GF-D8 (cell line): ENCODE data around the gene NLRP6.
"Not testable (repeated sequence)": the region's sequence is repeated elsewhere in the genome, so short reads cannot be mapped to it uniquely, and the experiment has no call there.

Experiments used
- DNase-seq: peaks from one replicate; lab custom pipeline; 2025; lab: John Stamatoyannopoulos, UW

NLRP6 gene

DNA sequence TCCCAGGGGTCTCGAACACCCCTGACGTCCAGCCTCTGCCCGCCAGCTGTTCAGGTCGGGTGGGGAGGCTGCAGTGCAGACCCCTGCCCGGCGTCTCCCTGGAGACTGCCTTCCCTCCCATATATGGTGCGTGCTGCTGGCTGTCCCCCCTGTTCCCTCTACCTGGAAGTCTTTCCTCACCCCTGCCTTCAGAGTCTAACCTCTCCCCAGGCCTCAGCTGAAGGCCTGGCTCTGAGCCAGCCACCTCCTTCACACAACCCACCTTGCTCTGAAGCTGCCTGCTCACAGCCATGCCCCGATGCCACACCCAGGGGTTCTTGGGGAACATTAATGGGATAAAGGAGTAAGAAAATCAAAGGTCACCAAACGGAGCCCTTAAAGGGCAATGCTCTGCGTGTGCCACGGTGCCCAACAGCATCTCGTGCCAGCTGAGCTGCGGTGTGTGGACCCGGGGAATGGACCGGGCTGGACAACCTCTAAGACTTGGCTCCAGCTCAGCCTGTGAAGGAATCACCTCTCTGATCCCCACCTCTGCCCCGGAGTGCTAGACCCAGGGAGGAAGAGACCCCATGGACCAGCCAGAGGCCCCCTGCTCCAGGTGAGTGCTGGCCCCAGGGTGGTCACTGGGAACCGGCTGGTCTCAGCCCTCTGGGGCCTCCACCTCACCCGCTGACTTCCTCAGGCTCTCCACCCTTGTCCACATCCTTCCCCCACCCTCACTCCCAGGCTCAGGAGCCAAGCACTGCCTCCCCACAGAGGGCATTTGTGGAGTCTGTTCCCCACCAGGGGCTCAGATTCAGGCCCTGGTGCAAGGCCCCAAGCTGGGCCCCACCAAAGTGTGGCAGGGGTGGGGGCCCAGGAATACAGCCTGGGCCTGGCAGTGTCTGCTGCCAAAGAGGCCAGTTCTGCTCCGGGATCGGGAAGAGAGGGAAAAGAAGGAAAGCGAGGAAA lies at the start of gene NLRP6:
NLRP6 (plus strand) TSS at position 407 of the 951 bp plus-strand sequence; CDS start at position 570, 163 bp downstream.
- no peak for DNase-seq

GRCh38 chr11:230431-230830 lies 47.8 kb upstream of the NLRP6 start:
- DNase-seq: no peak

DNA sequence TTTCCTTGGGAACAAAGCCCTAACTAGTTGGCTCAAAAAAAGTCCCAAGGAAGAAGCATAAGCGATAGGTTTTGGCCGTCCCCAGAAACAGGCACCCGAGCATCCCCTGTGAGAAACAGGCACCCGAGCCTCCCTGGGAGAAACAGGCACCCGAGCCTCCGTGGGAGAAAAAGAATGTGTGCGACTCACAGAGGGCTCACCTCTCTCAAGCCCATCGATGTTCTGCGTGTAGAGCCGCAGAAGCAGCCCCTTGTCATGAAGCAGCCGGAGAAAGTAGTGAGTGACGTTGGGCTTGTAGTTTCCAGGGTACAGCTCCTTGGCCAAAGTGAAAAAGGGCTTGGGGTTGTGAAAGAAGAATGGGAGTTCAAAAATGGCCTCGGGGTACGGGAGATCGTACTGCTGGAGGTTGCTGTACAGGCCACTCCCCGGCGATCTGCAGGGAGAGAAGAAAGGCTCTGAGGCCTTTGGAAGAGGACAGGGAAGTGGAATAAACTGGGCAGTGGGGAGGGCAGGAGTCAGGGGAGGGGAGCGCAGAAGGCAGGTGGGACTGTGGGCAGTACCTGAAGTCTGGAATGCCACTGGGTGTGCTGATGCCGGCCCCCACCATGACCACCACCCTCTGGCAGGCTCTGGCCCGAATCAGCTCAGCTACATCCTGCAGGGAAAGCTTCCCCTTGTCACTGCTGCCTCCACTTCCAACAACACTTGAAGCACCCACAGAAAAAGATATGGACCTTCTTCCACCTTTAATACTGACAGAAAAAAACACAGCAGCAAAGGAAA lies 45.2 kb upstream of the NLRP6 start:
- DNase-seq: no peak

- no peak for DNase-seq
These were observed 43.0 kb upstream of the NLRP6 start for GRCh38 chr11:235180-235579.

DNA sequence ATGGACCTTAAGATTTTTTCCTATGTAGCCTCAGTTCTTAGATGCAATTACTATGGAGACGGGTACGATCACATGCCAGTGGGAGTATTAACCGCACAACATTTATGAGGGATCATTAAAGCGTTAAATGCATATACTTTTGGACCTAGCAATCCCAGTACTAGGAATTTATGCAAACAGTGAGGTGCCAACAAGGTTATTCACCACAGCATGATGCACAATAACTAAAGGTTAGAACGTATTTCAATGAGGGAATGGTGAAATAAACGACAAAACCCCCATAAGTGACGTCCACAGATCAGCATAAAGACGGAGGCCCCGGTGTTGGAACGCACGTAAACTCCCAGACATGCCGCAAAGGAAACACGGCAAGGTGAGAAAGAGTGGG lies 42.6 kb upstream of the NLRP6 start:
- no peak for DNase-seq

DNA sequence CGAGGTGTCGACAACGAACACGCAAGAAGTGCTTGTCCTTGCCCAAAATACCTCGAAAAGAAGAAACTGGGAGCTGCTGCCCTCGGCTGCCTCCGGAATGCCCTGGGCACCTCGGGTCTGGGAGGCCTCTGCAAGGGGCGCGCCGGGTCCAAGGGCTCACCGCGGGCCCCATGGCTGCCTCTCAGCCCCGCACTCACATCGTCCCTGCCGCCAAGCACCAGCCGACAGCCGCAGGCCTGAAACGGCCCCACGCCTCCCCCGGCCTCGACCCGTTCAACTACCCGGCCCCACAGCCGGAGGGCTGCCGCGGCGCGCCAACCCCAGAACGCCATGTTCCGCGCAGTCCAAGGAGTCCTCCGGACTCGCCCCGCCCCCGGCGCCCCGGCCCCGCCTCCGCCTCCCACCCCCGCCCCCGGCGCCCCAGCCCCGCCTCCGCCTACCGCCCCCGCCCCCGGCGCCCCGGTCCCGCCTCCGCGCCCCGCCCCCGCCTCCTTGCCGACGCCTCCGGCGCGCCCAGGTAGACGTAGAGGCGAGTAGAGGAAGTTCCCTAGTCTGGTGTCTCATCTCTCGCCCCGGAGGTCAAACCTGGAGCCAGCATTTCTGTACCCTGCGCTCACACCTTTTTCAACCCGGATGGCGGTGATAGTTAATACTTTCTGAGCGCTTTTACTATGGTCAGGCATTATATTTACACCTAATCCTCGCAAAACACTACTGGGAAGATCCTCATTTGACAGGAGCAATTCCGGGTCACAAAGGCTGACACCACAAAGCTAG lies 42.0 kb upstream of the NLRP6 start, which contains the start of gene SIRT3:
SIRT3 (minus strand) TSS at position 346 of the 777 bp plus-strand sequence; CDS start at position 332, 14 bp downstream.
- peak; percentile 35 for DNase-seq

DNA sequence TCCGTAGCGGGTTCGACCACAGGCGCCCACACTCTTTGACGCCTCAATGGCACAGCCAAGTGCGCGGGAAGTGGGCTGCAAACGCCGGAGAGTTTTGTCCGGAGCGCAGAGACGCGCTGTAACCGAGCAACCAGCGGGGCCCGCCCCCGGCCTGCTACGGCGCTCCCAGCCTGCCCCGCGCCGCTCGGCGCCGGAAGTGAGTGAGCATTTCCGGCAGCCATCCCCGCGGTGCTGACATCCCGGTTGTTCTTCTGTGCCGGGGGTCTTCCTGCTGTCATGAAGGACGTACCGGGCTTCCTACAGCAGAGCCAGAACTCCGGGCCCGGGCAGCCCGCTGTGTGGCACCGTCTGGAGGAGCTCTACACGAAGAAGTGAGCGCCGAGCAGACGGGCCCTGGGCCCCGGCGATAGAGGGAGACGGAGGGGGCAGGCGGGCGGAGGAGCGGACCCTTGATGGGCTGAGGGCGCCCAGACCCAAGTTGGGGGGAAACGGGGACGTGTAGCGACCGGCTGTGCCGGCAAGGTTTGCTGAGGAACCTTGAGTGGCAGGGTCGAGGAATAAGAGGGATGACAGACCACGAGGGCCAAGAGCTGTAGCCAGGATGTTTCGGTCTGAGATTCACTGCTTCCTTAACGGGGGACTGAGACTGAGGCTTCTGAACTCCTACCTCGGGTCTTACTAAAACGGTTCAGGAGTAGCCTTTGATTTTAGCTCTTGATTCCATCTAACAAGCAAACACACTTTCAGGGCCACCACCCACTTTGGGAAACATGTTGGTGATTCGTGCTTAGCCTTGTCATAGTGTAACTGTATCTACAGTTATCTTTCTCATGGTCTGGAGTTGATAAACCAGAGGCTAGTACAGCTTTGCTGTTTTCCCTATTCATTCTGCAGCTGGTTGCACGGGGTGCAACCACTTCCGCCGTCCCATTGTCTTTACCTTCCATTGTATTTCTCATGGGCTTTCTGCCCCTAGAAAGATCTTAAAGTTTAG lies 41.1 kb upstream of the NLRP6 start, which contains the start of gene PSMD13:
PSMD13 (plus strand) TSS at position 203 of the 994 bp plus-strand sequence; CDS start at position 277, 74 bp downstream.
- DNase-seq: peak; percentile 5

DNA sequence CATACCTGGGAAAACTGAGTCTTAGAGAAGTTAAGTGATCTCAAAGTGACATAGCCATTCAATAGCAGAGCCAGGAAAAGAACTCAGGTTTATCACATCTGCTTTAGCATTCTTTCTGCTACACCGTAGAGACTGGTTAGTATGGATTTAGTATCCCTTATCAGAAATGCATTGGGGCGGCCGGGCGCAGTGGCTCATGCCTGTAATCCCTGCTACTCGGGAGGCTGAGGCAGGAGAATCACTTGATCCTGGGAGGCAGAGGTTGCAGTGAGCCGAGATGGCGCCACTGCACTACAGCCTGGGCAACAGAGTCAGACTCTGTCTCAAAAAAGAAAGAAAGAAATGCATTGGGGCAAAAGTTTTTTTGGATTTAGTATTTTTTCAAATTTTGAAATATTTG lies 39.9 kb upstream of the NLRP6 start:
- not testable (repeated sequence) for DNase-seq

DNA sequence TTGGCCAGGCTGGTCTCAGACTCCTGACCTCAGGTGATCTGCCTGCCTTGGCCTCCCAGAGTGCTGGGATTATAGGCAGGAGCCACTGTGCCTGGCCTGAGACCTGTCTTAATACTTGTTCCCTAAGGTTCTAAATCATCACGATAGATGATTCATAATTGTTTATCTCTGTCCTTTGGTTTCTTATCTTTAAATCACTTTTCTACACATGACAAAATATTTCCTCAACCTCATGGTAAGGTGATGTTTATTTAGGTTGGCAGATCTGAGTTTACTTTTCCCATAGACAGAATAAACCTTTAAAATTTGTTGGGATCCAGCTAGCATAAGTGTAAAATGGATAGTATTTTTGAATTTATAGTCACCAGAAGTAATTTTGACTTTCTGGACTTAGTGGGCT lies 37.9 kb upstream of the NLRP6 start:
- no peak for DNase-seq

GRCh38 chr11:241634-242033 lies 36.6 kb upstream of the NLRP6 start:
- DNase-seq: no peak

DNA sequence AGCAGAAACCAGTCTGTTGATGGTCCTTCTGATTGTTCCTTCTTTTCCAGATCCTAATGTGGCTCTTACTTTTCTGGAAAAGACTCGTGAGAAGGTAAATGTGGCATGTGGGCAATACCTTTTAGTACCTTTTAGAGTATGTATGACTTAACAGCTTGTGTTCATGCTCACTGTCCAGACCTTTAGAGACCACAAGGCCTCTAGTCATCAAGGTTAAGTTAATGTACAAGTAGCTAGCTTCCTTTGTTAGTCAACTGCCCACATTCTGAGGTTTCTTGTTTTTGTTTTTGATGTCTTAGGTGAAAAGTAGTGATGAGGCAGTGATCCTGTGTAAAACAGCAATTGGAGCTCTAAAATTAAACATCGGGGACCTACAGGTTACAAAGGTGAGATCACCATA lies 33.8 kb upstream of the NLRP6 start:
- DNase-seq: no peak

- no peak for DNase-seq
These were observed 29.1 kb upstream of the NLRP6 start for GRCh38 chr11:249062-249461.

GRCh38 chr11:250274-250673 lies 27.9 kb upstream of the NLRP6 start:
- DNase-seq: no peak

DNA sequence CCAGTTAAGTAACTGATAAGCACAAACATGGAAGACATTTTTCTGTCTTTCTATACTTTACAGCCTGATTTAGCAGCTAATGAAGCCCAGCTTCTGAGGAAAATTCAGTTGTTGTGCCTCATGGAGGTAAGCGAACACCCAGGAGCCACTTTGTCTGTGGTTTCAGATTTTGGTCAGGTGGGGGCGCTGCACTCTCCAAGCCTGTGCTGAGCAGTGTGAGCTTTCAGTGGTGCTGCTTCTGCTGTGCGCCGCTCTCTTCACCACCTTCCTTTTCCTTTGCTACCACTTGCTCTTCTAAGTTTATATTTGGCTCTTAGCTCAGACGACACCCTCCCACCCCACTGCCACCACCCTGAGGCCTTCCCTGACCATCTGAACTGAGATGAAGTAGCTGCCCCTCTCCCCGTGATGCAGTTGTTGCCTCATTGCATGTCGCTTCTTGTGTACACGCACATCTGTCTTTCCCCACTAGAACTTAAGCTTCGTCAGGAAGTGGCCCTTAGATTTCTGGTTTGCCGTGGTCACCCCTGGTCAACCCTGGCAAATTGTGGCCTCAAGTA lies 27.4 kb upstream of the NLRP6 start:
- DNase-seq: no peak

DNA sequence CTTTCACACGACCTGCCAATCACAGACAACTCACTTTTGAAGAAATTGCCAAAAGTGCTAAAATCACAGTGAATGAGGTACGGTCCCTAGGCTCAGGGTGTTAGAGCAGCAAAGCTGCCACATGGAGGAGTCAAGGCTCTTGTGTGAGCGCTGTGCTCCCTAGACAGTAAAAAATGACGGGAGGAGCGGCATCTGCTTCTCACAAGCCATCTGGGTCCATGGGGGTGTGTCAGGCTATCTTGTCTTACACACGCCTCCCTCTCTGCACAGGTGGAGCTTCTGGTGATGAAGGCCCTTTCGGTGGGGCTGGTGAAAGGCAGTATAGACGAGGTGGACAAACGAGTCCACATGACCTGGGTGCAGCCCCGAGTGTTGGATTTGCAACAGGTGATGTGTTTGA lies 26.7 kb upstream of the NLRP6 start:
- no peak for DNase-seq

GRCh38 chr11:252666-253065 lies 25.5 kb upstream of the NLRP6 start:
- DNase-seq: no peak

DNA sequence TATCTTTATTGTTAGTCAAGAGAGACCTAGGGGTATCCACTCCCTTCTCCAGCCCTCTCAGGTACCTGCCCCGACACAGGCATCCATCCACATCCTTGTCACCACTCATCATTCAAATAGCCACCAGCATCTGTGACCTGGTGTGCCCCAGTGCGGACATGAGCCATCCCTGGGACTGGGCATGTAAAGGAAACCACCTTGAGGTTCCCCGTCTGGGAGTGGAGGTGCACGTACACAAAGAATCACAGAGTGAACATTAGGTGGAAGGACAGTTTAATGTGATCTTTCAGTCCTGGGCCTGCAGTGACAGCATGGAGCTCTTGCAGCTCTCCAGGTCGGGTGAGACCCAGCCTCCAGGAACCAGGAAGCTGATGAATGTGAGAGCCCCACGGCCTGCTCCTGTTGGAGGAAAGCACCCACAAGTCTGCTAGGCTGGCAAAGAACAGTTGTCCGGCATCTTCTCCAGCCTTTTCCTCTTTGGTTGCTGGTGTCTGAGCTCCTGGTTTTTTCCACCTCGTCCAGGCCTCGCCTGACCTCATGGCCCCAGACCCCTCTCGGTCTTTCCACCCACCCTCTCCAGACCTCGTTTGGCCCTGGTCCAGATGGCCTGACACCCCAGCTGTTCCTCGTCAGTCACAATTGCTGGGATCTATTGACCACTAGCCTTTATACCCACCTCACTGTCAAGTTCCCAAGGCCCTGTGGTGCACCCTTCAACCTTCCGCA lies 24.9 kb upstream of the NLRP6 start:
- DNase-seq: no peak

GRCh38 chr11:253886-254270 lies 24.3 kb upstream of the NLRP6 start:
- no peak for DNase-seq

DNA sequence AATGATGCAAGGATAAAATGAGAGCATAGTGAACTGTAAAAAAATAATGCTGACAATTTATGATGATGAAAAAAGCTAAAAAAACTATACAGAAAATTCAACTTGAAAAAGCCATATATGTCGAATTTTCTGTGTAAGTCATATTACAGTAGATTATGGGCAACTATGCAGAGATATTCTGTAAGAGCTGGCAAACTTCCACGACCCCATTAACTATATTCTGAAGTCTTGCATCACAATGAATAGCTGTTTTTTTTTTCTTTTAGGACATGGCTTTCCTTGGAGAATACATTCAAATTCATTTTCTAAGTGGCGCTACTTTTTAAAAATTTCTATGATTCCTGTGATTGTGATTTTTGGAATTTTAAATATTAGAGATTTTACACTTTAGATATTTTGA lies 23.0 kb upstream of the NLRP6 start:
- no peak for DNase-seq

- no peak for DNase-seq
These were observed 22.4 kb upstream of the NLRP6 start for GRCh38 chr11:255816-256215.
